Measurements from ENCODE around the gene COLEC12.

DNA sequence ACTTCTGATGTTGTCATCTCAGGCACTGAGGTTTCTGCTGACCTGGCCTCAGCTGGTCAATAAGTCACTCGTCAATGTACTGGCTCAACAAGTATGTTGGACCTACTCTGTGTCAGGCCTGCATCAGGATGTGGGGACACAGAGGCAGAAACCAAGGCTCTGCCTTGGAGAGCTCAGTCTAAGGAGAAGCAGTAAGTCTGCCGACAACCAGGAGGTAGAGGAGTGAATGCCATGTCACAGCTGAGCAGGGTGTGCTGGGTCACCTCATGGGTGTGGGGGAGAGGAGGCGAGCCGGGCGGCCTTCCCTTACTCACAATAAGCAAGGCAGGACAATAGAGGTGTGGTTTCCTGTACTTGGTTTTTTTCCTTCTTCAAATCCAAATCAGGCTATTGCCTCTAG is 75.8 kb downstream of the COLEC12 start:
- TF ChIP-seq POLR2A (IDR thresholded peaks at IDR 0.05; ENCODE audit: low read length), result no peak
- no peak for TF ChIP-seq GATA1 (IDR thresholded peaks at IDR 0.05; ENCODE audit: low read depth, low read length)
